ENCODE data around the gene PIP5K1C. TPM values are rescaled to one million over a fixed set of nuclear protein-coding genes. Genes with fewer than 3 reads are reported as not detected.
A peak's percentile ranks its signal among the peaks of the same experiment; 100 is the strongest.

PIP5K1C gene
- total RNA-seq = 73.0 and 75.7 TPM in 2 replicates
- long read RNA-seq, partial matches to known transcripts = 0 of 1 reads
- long read RNA-seq, other reads (novel, unspliced or antisense) = 1 of 1 reads

- Mint-ChIP-seq H3K27ac (ENCODE audit: unreplicated experiment) (peak within 1 kb of the TSS; percentile 89), H3K4me1 (ENCODE audit: unreplicated experiment) (peaks cover 24% of the 10 kb centered on the region), H3K4me3 (ENCODE audit: unreplicated experiment) (peak within 1 kb of the TSS; percentile 92), H3K27me3 (ENCODE audit: unreplicated experiment) (no peaks in the 10 kb centered on the region), H3K36me3 (ENCODE audit: unreplicated experiment) (no peaks in the 10 kb centered on the region), H3K9me3 (ENCODE audit: unreplicated experiment) (no peaks in the 10 kb centered on the region)
- peak; percentile 98 for DNase-seq (ENCODE audit: extremely low spot score, unreplicated experiment)
- peak; percentile 81 for TF ChIP-seq CTCF (IDR thresholded peaks at IDR 0.05)
These were observed at the start of gene PIP5K1C for GRCh38 chr19:3700242-3701032. TSS of gene PIP5K1C (minus strand) at chr19:3700468. CDS start at chr19:3700390, 78 bp downstream.

GRCh38 chr19:3748965-3749364 lies 48.7 kb upstream of the PIP5K1C start:
- no peak for TF ChIP-seq CTCF (IDR thresholded peaks at IDR 0.05)
- no peak overlapping the region for H3K27ac Mint-ChIP-seq (ENCODE audit: unreplicated experiment)
- H3K9me3 Mint-ChIP-seq (ENCODE audit: unreplicated experiment) = no peaks in the 10 kb centered on the region
- no peaks in the 10 kb centered on the region for H3K27me3 Mint-ChIP-seq (ENCODE audit: unreplicated experiment)
- no peak for DNase-seq (ENCODE audit: extremely low spot score, unreplicated experiment)
- H3K36me3 Mint-ChIP-seq (ENCODE audit: unreplicated experiment) = peaks cover 6% of the 10 kb centered on the region
- H3K4me1 Mint-ChIP-seq (ENCODE audit: unreplicated experiment) = no peaks in the 10 kb centered on the region
- H3K4me3 Mint-ChIP-seq (ENCODE audit: unreplicated experiment) = no peak overlapping the region

- H3K4me3 Mint-ChIP-seq (ENCODE audit: unreplicated experiment) = no peak overlapping the region
- no peaks in the 10 kb centered on the region for H3K27me3 Mint-ChIP-seq (ENCODE audit: unreplicated experiment)
- H3K36me3 Mint-ChIP-seq (ENCODE audit: unreplicated experiment) = peaks cover 6% of the 10 kb centered on the region
- no peak for DNase-seq (ENCODE audit: extremely low spot score, unreplicated experiment)
- no peaks in the 10 kb centered on the region for H3K4me1 Mint-ChIP-seq (ENCODE audit: unreplicated experiment)
- no peak overlapping the region for H3K27ac Mint-ChIP-seq (ENCODE audit: unreplicated experiment)
- TF ChIP-seq CTCF (IDR thresholded peaks at IDR 0.05) = no peak
- no peaks in the 10 kb centered on the region for H3K9me3 Mint-ChIP-seq (ENCODE audit: unreplicated experiment)
These were observed 46.2 kb upstream of the PIP5K1C start for GRCh38 chr19:3746371-3747056.

GRCh38 chr19:3745363-3746045 lies 45.2 kb upstream of the PIP5K1C start:
- Mint-ChIP-seq H3K27me3 (ENCODE audit: unreplicated experiment) (no peaks in the 10 kb centered on the region), H3K36me3 (ENCODE audit: unreplicated experiment) (peaks cover 4% of the 10 kb centered on the region), H3K27ac (ENCODE audit: unreplicated experiment) (no peak overlapping the region), H3K9me3 (ENCODE audit: unreplicated experiment) (no peaks in the 10 kb centered on the region), H3K4me1 (ENCODE audit: unreplicated experiment) (no peaks in the 10 kb centered on the region), H3K4me3 (ENCODE audit: unreplicated experiment) (no peak overlapping the region)
- no peak for DNase-seq (ENCODE audit: extremely low spot score, unreplicated experiment)
- TF ChIP-seq CTCF (IDR thresholded peaks at IDR 0.05) = no peak
